NB4 (cell line): ENCODE results near the gene SCART1.

Source experiments
- POLR2A ChIP-seq: IDR thresholded peaks from 2 replicates; pipeline ENCODE4 v1.6.1; 2011; ENCODE audit warnings: mild to moderate bottlenecking; ENCODE audit not compliant: insufficient read length; ENCODE audit errors: extremely low read depth
- TF ChIP-seq, protein P1 (sequence below): IDR thresholded peaks from one replicate; pipeline ENCODE4 v1.5.1; 2012; ENCODE audit warnings: low read depth, low read length
- TF ChIP-seq, protein P2 (sequence below): IDR thresholded peaks from 2 replicates; pipeline ENCODE4 v1.6.1; 2011; ENCODE audit warnings: low read depth, low read length

DNA sequence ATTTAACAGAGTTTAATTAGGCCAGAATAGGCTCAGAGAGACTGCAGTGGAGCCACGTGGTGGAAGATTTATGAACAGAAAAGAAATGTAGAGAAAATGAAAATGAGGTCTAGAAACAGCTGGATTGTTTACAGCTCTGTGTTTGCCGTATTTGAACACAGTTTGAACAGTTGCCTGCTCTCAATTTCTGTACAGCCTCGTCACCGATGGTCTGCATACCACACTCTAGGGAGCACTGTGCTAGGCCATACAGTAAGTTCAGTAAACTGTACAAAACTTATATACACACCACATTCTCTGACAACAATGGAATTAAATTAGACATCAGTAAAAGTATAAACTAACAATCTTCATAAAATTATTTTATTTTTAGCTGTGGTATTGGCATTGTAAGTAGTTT is 62.3 kb downstream of the SCART1 start:
- TF ChIP-seq, protein P1, sequence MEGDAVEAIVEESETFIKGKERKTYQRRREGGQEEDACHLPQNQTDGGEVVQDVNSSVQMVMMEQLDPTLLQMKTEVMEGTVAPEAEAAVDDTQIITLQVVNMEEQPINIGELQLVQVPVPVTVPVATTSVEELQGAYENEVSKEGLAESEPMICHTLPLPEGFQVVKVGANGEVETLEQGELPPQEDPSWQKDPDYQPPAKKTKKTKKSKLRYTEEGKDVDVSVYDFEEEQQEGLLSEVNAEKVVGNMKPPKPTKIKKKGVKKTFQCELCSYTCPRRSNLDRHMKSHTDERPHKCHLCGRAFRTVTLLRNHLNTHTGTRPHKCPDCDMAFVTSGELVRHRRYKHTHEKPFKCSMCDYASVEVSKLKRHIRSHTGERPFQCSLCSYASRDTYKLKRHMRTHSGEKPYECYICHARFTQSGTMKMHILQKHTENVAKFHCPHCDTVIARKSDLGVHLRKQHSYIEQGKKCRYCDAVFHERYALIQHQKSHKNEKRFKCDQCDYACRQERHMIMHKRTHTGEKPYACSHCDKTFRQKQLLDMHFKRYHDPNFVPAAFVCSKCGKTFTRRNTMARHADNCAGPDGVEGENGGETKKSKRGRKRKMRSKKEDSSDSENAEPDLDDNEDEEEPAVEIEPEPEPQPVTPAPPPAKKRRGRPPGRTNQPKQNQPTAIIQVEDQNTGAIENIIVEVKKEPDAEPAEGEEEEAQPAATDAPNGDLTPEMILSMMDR: no peak
- no peak for TF ChIP-seq POLR2A
- TF ChIP-seq, protein P2, sequence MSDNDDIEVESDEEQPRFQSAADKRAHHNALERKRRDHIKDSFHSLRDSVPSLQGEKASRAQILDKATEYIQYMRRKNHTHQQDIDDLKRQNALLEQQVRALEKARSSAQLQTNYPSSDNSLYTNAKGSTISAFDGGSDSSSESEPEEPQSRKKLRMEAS: no peak
